ENCODE data around the gene IRAK2. TPM values are rescaled to one million over a fixed set of nuclear protein-coding genes. Genes with fewer than 3 reads are reported as not detected.
A peak's percentile ranks its signal among the peaks of the same experiment; 100 is the strongest.

Gene IRAK2
- total and polyA plus RNA-seq, 7 donors: 1.1 to 6.1 (median 2.8) TPM

GRCh38 chr3:10244009-10244408, 79.3 kb downstream of the IRAK2 start:
- H3K4me1 ChIP-seq: peaks cover 0 to 4% (median under 1%) of the 10 kb centered on the region in 4 donors
- no peaks in the 10 kb centered on the region for H3K27me3 ChIP-seq
- H3K4me3 ChIP-seq: no peak overlapping the region
- 93 to 99% methylated on average over 3 of the region's 3 CpGs for WGBS, 2 donors
- TF ChIP-seq, protein P1, sequence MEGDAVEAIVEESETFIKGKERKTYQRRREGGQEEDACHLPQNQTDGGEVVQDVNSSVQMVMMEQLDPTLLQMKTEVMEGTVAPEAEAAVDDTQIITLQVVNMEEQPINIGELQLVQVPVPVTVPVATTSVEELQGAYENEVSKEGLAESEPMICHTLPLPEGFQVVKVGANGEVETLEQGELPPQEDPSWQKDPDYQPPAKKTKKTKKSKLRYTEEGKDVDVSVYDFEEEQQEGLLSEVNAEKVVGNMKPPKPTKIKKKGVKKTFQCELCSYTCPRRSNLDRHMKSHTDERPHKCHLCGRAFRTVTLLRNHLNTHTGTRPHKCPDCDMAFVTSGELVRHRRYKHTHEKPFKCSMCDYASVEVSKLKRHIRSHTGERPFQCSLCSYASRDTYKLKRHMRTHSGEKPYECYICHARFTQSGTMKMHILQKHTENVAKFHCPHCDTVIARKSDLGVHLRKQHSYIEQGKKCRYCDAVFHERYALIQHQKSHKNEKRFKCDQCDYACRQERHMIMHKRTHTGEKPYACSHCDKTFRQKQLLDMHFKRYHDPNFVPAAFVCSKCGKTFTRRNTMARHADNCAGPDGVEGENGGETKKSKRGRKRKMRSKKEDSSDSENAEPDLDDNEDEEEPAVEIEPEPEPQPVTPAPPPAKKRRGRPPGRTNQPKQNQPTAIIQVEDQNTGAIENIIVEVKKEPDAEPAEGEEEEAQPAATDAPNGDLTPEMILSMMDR (IDR thresholded peaks at IDR 0.05): no peak
- TF ChIP-seq POLR2A (IDR thresholded peaks at IDR 0.05) (no peak), EP300 (IDR thresholded peaks at IDR 0.05) (no peak), POLR2AphosphoS5 (IDR thresholded peaks at IDR 0.05) (no peak)
- DNase-seq: no peak
- intact Hi-C loops (cut with DNase I): no loop called here
- peaks cover 0 to 21% (median 0%) of the 10 kb centered on the region in 4 donors for H3K36me3 ChIP-seq
- H3K9me3 ChIP-seq: peaks cover 0 to 11% (median 4%) of the 10 kb centered on the region in 4 donors
- H3K27ac ChIP-seq: no peak overlapping the region

GRCh38 chr3:10245081-10245712, 80.5 kb downstream of the IRAK2 start:
- Histone ChIP-seq H3K4me3 (no peak overlapping the region), H3K4me1 (peaks cover 0 to 14% (median 13%) of the 10 kb centered on the region in 4 donors), H3K36me3 (peaks cover 0 to 15% (median 0%) of the 10 kb centered on the region in 4 donors), H3K27ac (no peak overlapping the region), H3K27me3 (no peaks in the 10 kb centered on the region), H3K9me3 (peaks cover 0 to 11% (median 4%) of the 10 kb centered on the region in 4 donors)
- intact Hi-C loops (cut with DNase I): loop anchor here (5.0 kb wide), 1 partner anchor 77 kb away; the partner anchor contains the start of gene SEC13
- DNase-seq: no peak
- WGBS, 2 donors: 86 to 91% methylated on average over 6 of the region's 6 CpGs
- TF ChIP-seq EP300 (IDR thresholded peaks at IDR 0.05): no peak
- no peak for TF ChIP-seq POLR2AphosphoS5 (IDR thresholded peaks at IDR 0.05)
- TF ChIP-seq, protein P1 (IDR thresholded peaks at IDR 0.05): no peak
- no peak for TF ChIP-seq POLR2A (IDR thresholded peaks at IDR 0.05)

DNA sequence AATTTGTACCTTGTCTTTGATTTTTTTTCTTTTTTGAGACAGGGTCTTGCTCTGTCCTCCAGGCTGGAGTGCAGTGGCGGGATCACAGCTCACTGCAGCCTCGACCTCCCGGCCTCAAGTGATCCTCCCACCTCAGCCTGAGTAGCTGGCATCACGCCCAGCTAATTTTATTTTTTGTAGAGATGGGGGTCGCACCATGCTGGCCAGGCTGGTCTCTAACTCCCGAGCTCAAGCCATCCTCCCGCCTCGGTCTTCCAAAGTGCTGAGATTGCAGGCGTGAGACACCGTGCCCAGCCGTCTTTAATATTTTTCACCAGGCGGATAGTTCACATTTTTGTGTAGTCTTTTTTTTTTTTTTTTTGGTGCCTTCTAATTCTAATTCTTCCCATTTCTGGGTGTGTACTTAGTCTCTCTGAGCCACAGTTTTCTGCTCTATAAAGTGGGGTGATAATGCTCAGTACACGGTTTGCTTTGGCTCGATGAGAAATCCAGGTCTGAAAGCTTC, 83.0 kb downstream of the IRAK2 start:
- DNase-seq: no peak
- Histone ChIP-seq H3K4me1 (peaks cover 0 to 31% (median 28%) of the 10 kb centered on the region in 4 donors), H3K36me3 (peaks cover 0 to 19% (median 0%) of the 10 kb centered on the region in 4 donors), H3K4me3 (peak overlapping the region; percentile 58 to 85 (median 64)), H3K9me3 (peaks cover 0 to 11% (median 4%) of the 10 kb centered on the region in 4 donors), H3K27ac (peak overlapping the region; percentile 84 to 95 (median 87)), H3K27me3 (no peaks in the 10 kb centered on the region)
- 55 to 57% methylated on average over 14 of the region's 14 CpGs for WGBS, 2 donors
- TF ChIP-seq EP300 (IDR thresholded peaks at IDR 0.05): no peak
- TF ChIP-seq, protein P1 (IDR thresholded peaks at IDR 0.05): no peak
- no peak for TF ChIP-seq POLR2A (IDR thresholded peaks at IDR 0.05)
- no peak for TF ChIP-seq POLR2AphosphoS5 (IDR thresholded peaks at IDR 0.05)
- intact Hi-C loops (cut with DNase I): loop anchor here (2.0 to 5.0 kb wide), 2 partner anchors 75 to 107 kb away; partner anchors contain the start of genes SEC13 and VHL

GRCh38 chr3:10248184-10248983, 83.7 kb downstream of the IRAK2 start, which contains the start of gene TATDN2:
Gene TATDN2, plus strand, starts transcription at chr3:10248459. Its CDS starts 742 bp downstream, at chr3:10249201.
- Histone ChIP-seq H3K27ac (peak within 1 kb of the TSS; percentile 84 to 95 (median 87)), H3K4me3 (peak within 1 kb of the TSS; percentile 58 to 85 (median 64)), H3K36me3 (peaks cover 0 to 20% (median 0%) of the 10 kb centered on the region in 4 donors), H3K9me3 (peaks cover 0 to 11% (median 4%) of the 10 kb centered on the region in 4 donors), H3K4me1 (peaks cover 0 to 31% (median 28%) of the 10 kb centered on the region in 4 donors), H3K27me3 (no peaks in the 10 kb centered on the region)
- intact Hi-C loops (cut with DNase I): loop anchor here (2.0 to 5.0 kb wide), 2 partner anchors 74 to 108 kb away; partner anchors contain the start of genes SEC13 and VHL
- TF ChIP-seq, protein P1 (IDR thresholded peaks at IDR 0.05): no peak
- TF ChIP-seq EP300 (IDR thresholded peaks at IDR 0.05): peak in 1 of 4 donors; percentile 57
- TF ChIP-seq POLR2A (IDR thresholded peaks at IDR 0.05): peak in 1 of 2 donors; percentile 28
- peak; percentile 67 to 92 (median 86) for TF ChIP-seq POLR2AphosphoS5 (IDR thresholded peaks at IDR 0.05)
- WGBS, 2 donors: 0% methylated on average over 80 of the region's 80 CpGs
- peak; percentile 99 for DNase-seq
